Fibroblast of mammary gland (primary cell): ENCODE results near the gene TAF11.

ENCODE experiments used
- DNase-seq: peaks from one replicate; pipeline ENCODE4 v3.0.0-alpha.2; 2010; ENCODE audit warnings: low read depth
- H3K4me3 ChIP-seq: 2 replicates; pipeline ENCODE4 v1.5.1; 2011; ENCODE audit warnings: low read depth, mild to moderate bottlenecking, low read length, moderate library complexity; ENCODE audit not compliant: control insufficient read depth
- TF ChIP-seq, protein P1 (sequence below): conservative IDR thresholded peaks from 2 replicates; pipeline ENCODE4 v1.5.1; 2011; ENCODE audit warnings: low read depth, low read length, inconsistent platforms; ENCODE audit not compliant: control insufficient read depth, insufficient read depth

Gene TAF11

DNA sequence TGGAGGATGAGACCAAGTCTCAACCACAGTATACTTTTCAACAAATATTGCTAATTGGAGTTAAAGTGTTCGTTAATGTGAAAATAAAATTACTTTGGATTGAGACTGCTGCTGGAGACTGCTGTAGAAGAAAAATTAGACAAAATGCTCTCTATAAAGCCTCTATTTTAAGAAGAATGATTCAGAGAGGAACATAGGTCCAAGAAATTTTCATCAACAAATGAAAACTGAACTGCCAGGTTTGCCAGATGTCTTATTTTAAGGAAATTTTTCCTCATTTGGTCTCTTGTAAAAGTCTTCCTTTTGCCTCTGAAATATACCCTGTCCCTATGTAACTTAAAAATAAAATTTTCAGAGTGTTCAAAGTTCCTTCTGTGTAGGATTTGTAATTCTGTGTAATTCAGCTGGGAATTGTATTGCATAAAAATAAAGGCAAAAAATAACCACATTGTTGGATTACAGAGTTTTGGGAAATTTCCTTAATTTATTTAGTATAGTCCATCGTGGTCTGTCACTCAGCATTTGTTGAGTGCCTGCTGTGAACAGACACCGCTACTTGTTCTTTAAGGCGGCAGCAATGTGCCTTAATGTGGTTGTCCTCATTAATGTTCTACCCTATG, 28.6 kb upstream of the TAF11 start:
- H3K4me3 ChIP-seq = no peak overlapping the region
- TF ChIP-seq, protein P1, sequence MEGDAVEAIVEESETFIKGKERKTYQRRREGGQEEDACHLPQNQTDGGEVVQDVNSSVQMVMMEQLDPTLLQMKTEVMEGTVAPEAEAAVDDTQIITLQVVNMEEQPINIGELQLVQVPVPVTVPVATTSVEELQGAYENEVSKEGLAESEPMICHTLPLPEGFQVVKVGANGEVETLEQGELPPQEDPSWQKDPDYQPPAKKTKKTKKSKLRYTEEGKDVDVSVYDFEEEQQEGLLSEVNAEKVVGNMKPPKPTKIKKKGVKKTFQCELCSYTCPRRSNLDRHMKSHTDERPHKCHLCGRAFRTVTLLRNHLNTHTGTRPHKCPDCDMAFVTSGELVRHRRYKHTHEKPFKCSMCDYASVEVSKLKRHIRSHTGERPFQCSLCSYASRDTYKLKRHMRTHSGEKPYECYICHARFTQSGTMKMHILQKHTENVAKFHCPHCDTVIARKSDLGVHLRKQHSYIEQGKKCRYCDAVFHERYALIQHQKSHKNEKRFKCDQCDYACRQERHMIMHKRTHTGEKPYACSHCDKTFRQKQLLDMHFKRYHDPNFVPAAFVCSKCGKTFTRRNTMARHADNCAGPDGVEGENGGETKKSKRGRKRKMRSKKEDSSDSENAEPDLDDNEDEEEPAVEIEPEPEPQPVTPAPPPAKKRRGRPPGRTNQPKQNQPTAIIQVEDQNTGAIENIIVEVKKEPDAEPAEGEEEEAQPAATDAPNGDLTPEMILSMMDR = no peak
- peak; percentile 11 for DNase-seq

DNA sequence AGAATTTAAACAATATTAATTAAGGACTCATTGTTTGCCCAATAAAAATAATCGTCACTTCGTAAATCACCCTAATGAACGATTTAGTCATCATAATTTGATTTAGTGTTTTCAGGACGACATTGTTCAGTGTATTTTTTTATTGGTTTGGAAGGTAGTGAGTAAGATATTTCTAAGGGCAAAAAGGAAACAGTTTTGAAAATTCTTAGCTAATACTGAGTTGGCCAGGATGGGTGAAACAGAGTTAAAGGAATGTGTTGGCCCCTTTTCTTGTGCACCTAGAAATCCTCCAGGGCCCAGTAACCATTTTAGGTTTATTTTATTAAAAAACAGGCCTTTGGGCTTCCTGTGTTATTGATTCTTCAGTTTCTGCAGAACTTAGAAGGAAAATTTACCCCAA, 26.5 kb upstream of the TAF11 start:
- TF ChIP-seq, protein P1 = no peak
- H3K4me3 ChIP-seq = no peak overlapping the region
- no peak for DNase-seq

DNA sequence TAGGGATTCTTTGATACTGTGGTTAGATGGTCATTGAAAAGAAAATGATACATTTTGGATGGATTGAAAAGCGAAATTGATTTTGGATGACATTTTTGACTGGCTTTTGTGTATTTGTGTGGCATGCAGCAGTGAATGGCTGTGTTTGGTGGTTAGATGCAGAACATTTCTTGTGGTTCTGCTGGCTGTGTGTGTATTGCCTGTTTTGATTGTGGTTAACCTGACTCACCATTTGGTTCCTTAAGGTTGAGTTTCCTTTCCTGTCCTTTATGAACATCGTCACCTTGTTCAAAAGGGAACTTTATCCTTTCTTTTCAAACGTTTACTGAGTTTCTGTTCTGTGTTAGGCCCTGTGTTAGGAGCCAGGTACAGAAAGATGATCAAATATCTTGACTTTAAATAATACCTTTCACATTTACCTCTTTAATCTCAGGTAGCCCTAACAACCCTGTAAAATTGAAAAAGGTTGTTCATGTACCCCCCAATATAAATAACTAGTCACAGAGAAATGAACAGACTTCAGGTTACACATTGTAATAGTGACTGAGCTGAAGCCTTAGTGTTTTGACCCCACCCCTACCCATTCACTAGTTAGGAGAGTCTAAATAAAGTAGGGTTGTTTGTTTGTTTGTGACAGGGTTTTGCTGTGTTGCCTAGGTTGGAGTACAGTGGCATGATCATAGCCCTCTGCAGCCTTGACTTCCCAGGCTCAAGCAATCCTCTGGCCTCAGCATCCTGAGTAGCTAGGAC, 25.0 kb upstream of the TAF11 start:
- TF ChIP-seq, protein P1 = no peak
- DNase-seq = peak; percentile 85
- no peak overlapping the region for H3K4me3 ChIP-seq

DNA sequence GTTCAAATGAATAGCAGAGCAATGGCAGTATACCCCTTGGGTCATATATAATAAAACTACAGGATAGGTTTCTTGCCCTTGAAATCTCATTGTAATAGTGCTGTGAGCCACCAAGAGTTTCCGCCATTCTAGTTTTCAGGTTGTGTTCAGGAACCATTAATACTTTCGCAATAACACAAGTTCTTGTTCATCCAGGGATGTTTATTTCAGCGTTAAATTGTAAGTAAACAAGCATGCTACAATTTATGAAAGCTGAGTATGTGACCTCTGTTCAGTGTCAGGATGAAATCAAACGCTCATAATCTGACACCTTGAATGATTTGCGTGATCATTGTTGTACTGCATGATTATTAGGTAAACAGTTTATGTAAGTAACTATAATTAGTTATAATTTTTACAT, 24.0 kb upstream of the TAF11 start:
- no peak overlapping the region for H3K4me3 ChIP-seq
- no peak for DNase-seq
- TF ChIP-seq, protein P1 = no peak

DNA sequence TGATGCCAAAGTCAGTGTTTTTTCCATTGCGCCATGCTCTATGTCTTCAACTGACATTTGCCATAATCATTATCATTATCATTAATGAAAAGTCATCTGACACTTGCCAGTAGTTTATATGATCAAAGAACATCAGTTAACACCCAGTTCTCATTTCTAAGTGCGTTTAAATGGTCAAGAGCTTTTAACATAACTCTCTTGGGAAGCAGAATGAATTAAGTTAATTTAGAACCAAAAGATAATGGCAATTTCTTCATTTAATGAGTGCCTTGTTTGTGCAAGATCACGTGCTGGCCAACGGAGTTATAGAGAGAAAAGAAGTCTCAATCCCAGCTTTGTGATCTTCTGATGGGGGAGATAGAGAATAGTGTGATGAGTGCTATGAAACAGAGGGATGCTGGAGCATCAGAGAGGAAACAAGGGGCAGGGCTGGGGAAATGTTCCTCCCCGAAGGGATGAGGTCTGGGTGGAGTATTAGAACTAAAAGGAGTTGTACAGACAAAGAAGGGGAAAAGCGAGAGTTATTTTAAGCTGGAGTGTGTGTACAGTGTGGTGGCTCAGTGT, 21.6 kb upstream of the TAF11 start:
- TF ChIP-seq, protein P1 = no peak
- no peak for DNase-seq
- no peak overlapping the region for H3K4me3 ChIP-seq

DNA sequence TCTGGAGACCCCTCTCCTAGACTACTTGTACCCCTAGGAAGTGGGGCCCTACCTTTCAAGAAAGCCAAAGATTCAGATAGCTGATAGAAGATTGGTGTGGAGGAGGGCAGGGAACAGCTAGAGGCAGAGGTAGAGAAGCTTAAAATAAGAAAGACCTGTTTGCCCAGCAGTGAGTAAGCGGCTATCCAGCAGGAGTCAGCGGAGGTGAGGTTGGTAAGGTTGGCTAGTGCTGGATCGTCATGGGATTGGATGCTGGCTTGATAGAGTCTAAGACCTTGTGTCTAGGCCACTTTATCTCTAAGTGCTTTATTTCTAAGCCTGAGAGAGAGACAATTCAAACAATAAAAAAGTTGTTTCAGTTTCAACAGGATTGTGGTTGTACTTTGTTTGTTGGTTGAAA, 20.4 kb upstream of the TAF11 start:
- no peak overlapping the region for H3K4me3 ChIP-seq
- no peak for DNase-seq
- TF ChIP-seq, protein P1 = no peak
